ENCODE measurements around the gene GPATCH2L.

GPATCH2L gene

DNA sequence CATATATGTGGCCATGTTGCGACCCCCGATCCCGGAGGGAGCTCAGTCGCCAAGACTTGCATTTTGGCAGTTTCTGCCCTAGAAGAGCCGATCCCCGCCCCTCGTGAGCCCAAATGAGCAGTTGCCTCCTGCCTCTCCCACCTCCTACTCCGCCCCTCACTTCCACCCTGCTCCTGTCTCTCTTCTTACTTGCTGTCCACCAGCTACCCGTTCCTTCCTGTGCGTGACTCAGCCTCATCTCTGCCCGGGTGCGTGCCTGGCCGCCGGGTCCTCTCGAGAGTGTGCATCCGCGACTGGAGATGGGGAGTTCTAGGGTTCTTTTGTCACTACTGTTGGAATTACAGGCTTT, 585 bp downstream of the GPATCH2L start:
- peak; percentile 23 for DNase-seq (ENCODE audit: low read depth)
- TF ChIP-seq, protein P1, sequence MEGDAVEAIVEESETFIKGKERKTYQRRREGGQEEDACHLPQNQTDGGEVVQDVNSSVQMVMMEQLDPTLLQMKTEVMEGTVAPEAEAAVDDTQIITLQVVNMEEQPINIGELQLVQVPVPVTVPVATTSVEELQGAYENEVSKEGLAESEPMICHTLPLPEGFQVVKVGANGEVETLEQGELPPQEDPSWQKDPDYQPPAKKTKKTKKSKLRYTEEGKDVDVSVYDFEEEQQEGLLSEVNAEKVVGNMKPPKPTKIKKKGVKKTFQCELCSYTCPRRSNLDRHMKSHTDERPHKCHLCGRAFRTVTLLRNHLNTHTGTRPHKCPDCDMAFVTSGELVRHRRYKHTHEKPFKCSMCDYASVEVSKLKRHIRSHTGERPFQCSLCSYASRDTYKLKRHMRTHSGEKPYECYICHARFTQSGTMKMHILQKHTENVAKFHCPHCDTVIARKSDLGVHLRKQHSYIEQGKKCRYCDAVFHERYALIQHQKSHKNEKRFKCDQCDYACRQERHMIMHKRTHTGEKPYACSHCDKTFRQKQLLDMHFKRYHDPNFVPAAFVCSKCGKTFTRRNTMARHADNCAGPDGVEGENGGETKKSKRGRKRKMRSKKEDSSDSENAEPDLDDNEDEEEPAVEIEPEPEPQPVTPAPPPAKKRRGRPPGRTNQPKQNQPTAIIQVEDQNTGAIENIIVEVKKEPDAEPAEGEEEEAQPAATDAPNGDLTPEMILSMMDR (IDR thresholded peaks at IDR 0.05; ENCODE audit: control insufficient read depth, extremely low read depth, insufficient read depth) = no peak
- peak overlapping the region; percentile 96 for H3K4me3 ChIP-seq (ENCODE audit: low read depth, low read length)

DNA sequence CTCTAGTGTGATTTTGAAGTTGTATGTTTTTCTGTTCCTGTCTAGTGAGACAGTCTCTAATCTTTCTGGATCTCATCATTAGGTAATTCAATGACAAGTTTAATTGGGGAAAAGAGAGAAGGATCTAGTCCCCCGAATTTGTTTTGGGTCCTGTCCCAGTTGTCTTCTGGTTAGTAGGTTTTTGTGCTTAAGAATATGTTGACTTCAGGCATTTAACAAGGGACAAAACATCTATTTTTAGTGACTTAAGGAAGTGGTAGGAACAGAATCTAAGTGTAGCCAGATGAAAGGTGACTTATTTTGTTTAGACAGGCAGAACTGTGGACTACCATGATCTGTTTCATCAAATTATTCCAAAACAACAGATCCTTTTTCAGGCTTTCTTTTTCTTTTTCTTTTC, 2.2 kb downstream of the GPATCH2L start:
- TF ChIP-seq, protein P1 (IDR thresholded peaks at IDR 0.05; ENCODE audit: control insufficient read depth, extremely low read depth, insufficient read depth) = no peak
- peak; percentile 69 for DNase-seq (ENCODE audit: low read depth)
- no peak overlapping the region for H3K4me3 ChIP-seq (ENCODE audit: low read depth, low read length)

DNA sequence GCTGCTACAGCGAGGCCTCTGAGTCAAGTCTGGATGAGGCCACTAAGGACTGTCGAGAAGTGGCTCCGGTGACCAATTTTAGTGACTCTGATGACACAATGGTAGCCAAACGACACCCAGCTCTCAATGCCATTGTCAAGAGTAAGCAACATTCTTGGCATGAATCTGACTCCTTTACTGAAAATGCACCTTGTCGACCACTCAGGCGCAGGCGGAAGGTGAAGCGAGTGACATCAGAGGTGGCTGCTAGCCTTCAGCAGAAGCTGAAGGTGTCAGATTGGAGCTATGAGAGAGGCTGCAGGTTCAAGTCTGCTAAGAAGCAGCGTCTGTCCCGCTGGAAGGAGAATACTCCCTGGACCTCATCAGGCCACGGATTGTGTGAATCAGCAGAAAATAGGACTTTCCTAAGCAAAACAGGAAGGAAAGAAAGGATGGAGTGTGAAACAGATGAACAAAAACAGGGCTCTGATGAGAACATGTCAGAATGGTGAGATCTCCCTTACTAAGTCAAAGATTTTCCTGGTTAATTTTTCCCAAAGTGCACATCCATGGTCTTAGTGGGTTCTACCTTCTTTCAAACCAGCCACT, 2.9 kb downstream of the GPATCH2L start:
- no peak overlapping the region for H3K4me3 ChIP-seq (ENCODE audit: low read depth, low read length)

DNA sequence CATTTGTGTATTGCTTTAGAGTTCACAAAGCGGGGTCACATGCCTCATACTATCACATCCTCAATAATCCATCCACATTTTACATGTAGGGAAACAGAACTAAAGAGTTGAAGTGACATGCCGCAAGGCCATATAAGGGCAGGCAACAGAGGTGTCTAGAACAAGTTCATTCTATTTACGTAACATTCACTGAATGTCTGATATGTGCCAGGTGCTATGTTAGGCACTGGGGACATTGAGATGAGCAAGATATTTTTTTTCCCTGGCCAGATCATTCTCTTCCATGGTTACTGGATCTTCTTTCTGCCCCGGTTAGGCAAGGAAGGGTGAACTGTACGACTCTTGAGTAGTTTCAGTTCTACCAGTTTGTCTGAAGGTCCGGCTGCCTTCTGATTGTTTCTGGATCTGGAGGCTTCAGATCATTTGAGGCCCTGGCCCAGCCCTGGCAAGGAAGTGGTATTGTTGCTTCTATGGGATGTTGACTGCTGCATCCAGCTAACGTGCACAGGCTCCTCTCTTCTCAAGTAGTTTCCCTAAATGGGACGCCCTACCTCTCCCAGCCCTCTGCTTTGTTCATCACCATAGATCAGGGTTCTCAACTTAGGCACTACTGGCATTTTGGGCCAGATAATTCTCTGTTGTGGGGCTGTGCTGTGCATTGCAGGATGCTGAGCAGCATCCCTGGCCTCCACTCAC, 12.1 kb downstream of the GPATCH2L start:
- DNase-seq (ENCODE audit: low read depth) = no peak
- TF ChIP-seq, protein P1 (IDR thresholded peaks at IDR 0.05; ENCODE audit: control insufficient read depth, extremely low read depth, insufficient read depth) = no peak
- no peak overlapping the region for H3K4me3 ChIP-seq (ENCODE audit: low read depth, low read length)

More for the DNA sequence above, 2.9 kb downstream of the GPATCH2L start:
- no peak for DNase-seq (ENCODE audit: low read depth)
- TF ChIP-seq, protein P1 (IDR thresholded peaks at IDR 0.05; ENCODE audit: control insufficient read depth, extremely low read depth, insufficient read depth) = no peak

DNA sequence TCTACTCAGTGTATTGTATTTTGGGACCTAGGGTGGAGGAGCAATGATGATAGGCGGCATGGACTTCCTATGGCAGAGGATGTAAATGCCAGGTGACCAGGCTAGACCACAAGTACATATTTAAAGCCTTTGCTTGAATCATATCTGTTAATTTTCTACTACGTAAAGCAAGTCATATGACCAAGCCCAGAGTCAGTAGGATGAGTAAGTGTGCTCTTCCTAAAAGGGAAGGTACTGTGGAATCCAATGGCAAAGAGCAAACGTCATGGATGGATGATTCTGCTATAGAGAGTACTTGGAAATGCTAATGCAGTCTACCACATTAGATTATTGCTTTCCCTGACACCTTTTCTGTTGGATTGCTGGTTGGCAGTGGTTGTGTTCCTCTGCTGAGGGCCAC, 16.8 kb downstream of the GPATCH2L start:
- H3K4me3 ChIP-seq (ENCODE audit: low read depth, low read length) = no peak overlapping the region
- TF ChIP-seq, protein P1 (IDR thresholded peaks at IDR 0.05; ENCODE audit: control insufficient read depth, extremely low read depth, insufficient read depth) = no peak
- no peak for DNase-seq (ENCODE audit: low read depth)

DNA sequence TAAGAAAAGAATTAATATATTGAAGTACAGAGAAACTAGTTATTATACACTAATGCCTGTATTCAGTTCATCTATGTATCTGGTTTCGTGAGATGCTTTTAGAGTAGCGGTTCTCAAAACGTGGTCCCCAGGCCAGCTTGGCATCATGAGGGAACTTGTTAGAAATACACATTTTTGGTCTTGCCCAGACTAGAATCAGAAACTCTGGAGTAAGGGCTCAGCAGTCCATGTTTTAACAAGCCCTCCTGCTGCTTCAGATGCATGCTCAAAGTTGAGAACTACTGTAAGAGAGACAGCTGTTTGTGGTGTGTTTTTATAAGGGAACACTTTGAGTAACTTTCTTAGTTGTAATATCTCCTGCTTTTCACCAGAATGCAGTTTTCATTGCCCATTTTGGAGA, 18.1 kb downstream of the GPATCH2L start:
- H3K4me3 ChIP-seq (ENCODE audit: low read depth, low read length) = no peak overlapping the region
- no peak for DNase-seq (ENCODE audit: low read depth)
- TF ChIP-seq, protein P1 (IDR thresholded peaks at IDR 0.05; ENCODE audit: control insufficient read depth, extremely low read depth, insufficient read depth) = no peak

DNA sequence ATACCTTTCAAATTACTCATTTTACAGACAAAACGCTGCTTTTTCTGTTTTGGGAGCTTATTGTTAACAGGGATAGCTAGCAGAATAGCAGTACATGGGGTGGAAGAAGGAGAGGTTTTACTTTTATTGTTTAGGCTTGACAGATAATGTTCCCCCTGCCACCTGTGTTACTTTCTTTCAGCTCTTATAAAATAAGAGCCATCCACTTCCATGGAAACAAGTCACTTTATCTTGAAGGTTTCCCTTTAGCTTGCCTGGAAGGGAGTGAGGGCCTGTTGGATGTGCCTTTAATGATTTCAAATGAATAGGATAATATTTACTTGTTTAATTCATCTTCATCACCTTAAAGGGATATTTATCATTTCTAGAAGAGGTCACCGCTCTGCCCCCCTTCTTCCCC, 23.3 kb downstream of the GPATCH2L start:
- TF ChIP-seq, protein P1 (IDR thresholded peaks at IDR 0.05; ENCODE audit: control insufficient read depth, extremely low read depth, insufficient read depth) = no peak
- no peak overlapping the region for H3K4me3 ChIP-seq (ENCODE audit: low read depth, low read length)
- DNase-seq (ENCODE audit: low read depth) = no peak

All from LNCaP clone FGC (cell line).